ENCODE results near the gene BAMBI. TPM values are rescaled to one million over a fixed set of nuclear protein-coding genes. Genes with fewer than 3 reads are reported as not detected.

Gene BAMBI
- total and polyA plus RNA-seq, 8 donors: 2.3 to 7.9 (median 3.8) TPM

DNA sequence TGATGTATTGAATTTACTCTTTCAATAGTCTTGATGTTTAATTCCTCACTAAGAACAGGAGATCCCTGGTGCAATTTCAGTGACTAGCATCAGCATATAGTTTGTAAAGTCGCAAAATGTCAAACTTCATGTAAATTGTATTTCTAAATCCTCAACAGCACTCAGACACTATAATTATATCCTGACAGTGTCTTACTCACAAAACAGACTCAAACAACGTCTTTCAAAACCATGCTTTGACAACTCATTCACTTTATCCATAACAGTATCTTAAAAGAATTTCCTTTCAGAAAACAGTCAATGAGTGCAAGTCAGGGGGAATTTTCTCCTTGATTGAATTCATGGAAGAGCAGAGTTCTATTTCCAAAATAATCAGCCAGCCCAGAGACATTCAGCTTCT, 20.8 kb downstream of the BAMBI start:
- no peaks in the 10 kb centered on the region for H3K9me3 ChIP-seq
- no peaks in the 10 kb centered on the region for H3K36me3 ChIP-seq
- TF ChIP-seq, protein P1, sequence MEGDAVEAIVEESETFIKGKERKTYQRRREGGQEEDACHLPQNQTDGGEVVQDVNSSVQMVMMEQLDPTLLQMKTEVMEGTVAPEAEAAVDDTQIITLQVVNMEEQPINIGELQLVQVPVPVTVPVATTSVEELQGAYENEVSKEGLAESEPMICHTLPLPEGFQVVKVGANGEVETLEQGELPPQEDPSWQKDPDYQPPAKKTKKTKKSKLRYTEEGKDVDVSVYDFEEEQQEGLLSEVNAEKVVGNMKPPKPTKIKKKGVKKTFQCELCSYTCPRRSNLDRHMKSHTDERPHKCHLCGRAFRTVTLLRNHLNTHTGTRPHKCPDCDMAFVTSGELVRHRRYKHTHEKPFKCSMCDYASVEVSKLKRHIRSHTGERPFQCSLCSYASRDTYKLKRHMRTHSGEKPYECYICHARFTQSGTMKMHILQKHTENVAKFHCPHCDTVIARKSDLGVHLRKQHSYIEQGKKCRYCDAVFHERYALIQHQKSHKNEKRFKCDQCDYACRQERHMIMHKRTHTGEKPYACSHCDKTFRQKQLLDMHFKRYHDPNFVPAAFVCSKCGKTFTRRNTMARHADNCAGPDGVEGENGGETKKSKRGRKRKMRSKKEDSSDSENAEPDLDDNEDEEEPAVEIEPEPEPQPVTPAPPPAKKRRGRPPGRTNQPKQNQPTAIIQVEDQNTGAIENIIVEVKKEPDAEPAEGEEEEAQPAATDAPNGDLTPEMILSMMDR (IDR thresholded peaks at IDR 0.05): no peak
- no peak overlapping the region for H3K4me3 ChIP-seq
- FAIRE-seq (no peak), ATAC-seq (no peak), DNase-seq (no peak)
- 63 to 69% methylated on average over 2 of the region's 2 CpGs for WGBS, 2 donors
- H3K27ac ChIP-seq: no peak overlapping the region
- intact Hi-C loops (cut with DNase I): no loop called here
- H3K27me3 ChIP-seq: no peaks in the 10 kb centered on the region
- no peaks in the 10 kb centered on the region for H3K4me1 ChIP-seq

DNA sequence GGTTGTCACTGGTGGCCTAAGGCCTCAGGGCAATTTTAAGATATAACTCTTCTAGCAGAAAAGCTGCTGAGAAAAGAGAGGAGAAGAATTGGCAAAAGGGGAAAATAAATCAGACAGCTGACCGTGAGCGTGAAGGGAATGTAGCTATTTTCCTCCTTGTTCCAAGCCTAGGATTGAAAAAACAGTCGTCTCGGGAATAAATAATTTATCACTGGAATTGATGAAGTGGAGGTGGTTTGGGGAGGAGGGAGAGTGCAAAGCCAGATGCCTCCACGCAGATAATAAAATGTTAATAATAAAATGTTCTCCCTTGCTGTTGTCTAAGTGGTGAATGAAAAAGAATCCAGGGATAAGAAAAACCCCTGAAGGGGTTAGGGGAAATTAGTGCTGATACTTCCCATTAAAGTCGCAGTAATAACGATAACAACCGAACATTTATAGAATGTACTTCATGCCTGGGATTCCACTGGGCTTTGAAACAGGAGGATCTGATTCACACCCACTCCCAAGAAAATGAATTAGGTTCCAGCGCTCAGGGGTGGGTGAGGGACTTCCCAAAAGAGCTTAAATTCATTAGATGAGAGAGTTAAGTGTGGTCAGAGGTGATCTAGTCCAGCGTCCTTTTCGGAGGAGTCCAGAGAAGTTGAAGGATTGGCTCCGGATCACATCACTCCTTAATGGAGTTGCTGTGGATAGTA, 27.3 kb downstream of the BAMBI start:
- Histone ChIP-seq H3K4me1 (no peaks in the 10 kb centered on the region), H3K4me3 (no peak overlapping the region), H3K9me3 (no peaks in the 10 kb centered on the region), H3K27me3 (no peaks in the 10 kb centered on the region), H3K36me3 (no peaks in the 10 kb centered on the region), H3K27ac (no peak overlapping the region)
- 63 to 66% methylated on average over 12 of the region's 12 CpGs for WGBS, 2 donors
- intact Hi-C loops (cut with DNase I): no loop called here
- DNase-seq: no peak
- TF ChIP-seq, protein P1 (IDR thresholded peaks at IDR 0.05): no peak
- no peak for FAIRE-seq
- ATAC-seq: no peak

DNA sequence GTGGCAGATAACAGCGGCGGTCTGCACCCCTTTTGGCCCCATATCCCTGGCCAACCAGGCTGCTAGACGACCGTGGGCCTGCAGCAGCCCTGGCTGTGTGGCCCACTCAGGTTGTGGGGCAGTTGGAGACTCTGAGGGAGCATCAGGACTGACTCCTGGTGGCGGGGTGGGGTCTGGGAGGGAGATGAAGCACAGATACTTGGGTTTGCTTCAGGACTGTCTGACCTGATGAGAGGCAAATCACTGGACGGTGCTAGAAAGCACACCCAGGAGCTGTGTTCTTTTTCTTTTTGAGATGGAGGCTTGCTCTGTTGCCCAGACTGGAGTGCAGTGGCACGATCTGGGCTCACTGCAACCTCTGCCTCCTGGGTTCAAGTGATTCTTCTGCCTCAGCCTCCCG, 28.2 kb downstream of the BAMBI start:
- TF ChIP-seq, protein P1 (IDR thresholded peaks at IDR 0.05): no peak

GRCh38 chr10:28709001-28709710, 31.8 kb downstream of the BAMBI start:
- no peak for DNase-seq
- intact Hi-C loops (cut with DNase I): no loop called here
- Histone ChIP-seq H3K36me3 (no peaks in the 10 kb centered on the region), H3K4me3 (no peak overlapping the region), H3K4me1 (no peaks in the 10 kb centered on the region), H3K9me3 (no peaks in the 10 kb centered on the region), H3K27me3 (no peaks in the 10 kb centered on the region), H3K27ac (no peak overlapping the region)
- ATAC-seq: no peak
- 73 to 77% methylated on average over 9 of the region's 9 CpGs for WGBS, 2 donors
- TF ChIP-seq, protein P1 (IDR thresholded peaks at IDR 0.05): no peak
- FAIRE-seq: no peak

More for the DNA sequence above, 28.2 kb downstream of the BAMBI start:
- WGBS, 2 donors: 76 to 82% methylated on average over 8 of the region's 8 CpGs
- ATAC-seq: no peak
- Histone ChIP-seq H3K36me3 (no peaks in the 10 kb centered on the region), H3K27me3 (no peaks in the 10 kb centered on the region), H3K9me3 (no peaks in the 10 kb centered on the region), H3K27ac (no peak overlapping the region), H3K4me3 (no peak overlapping the region), H3K4me1 (no peaks in the 10 kb centered on the region)
- intact Hi-C loops (cut with DNase I): no loop called here
- no peak for DNase-seq
- FAIRE-seq: no peak

Data from pancreas (tissue), 10 donors.